Natural killer cell (primary cell): ENCODE results near the gene CHCHD4. TPM values are rescaled to one million over a fixed set of nuclear protein-coding genes. Genes with fewer than 3 reads are reported as not detected.

Source experiments
- ATAC-seq, 3 donors: fragments of 150-1000 bp in 2 of 3; fragments of 200-7000 bp in 1 of 3; cut with Tn5 transposase; 1 replicate in 1 of 3; 2 replicates in 2 of 3; pipeline ENCODE4 v1.10.0; 2021; ENCODE audit warnings: mild to moderate bottlenecking in 2 of 3, moderate library complexity in 2 of 3
- DNase-seq, 2 donors: peaks; one replicate each; pipeline versions ENCODE4 v3.0.0 to v3.0.0-alpha.2; 2013 to 2021; ENCODE audit warnings: mixed read lengths in 1 of 2
- H3K27ac ChIP-seq: one replicate; pipeline ENCODE4 v1.5.1; 2013; ENCODE audit warnings: mild to moderate bottlenecking, low read length
- H3K27me3 ChIP-seq: one replicate; pipeline ENCODE4 v1.6.1; 2013; ENCODE audit warnings: low read length; ENCODE audit not compliant: control insufficient read depth, insufficient read depth
- H3K36me3 ChIP-seq: one replicate; pipeline ENCODE4 v1.6.1; 2013; ENCODE audit warnings: low read length; ENCODE audit not compliant: control insufficient read depth, insufficient read depth
- H3K4me1 ChIP-seq: one replicate; pipeline ENCODE4 v1.6.1; 2013; ENCODE audit warnings: low read length; ENCODE audit not compliant: control insufficient read depth, insufficient read depth
- H3K4me3 ChIP-seq: one replicate; pipeline ENCODE4 v1.5.1; 2013; ENCODE audit warnings: low read length
- H3K9me3 ChIP-seq: one replicate; pipeline ENCODE4 v1.6.1; 2013; ENCODE audit warnings: low read length; ENCODE audit not compliant: control insufficient read depth, insufficient read depth
- H3K27ac Mint-ChIP-seq, 2 donors: one replicate each; pipeline ENCODE4 v1.8.0; 2022; ENCODE audit warnings: mild to moderate bottlenecking in 2 of 2, mixed read lengths in 2 of 2, moderate library complexity in 1 of 2
- H3K27me3 Mint-ChIP-seq, 2 donors: one replicate each; pipeline ENCODE4 v1.8.0; 2022; ENCODE audit warnings: low read depth in 2 of 2, mixed read lengths in 2 of 2
- H3K36me3 Mint-ChIP-seq: one replicate; pipeline ENCODE4 v1.8.0; 2022; ENCODE audit warnings: mixed read lengths
- H3K4me1 Mint-ChIP-seq, 2 donors: one replicate each; pipeline ENCODE4 v1.8.0; 2022; ENCODE audit warnings: mixed read lengths in 2 of 2
- H3K4me3 Mint-ChIP-seq: one replicate; pipeline ENCODE4 v1.8.0; 2022; ENCODE audit warnings: mild to moderate bottlenecking, moderate library complexity, mixed read lengths
- H3K9me3 Mint-ChIP-seq, 2 donors: one replicate each; pipeline ENCODE4 v1.8.0; 2022; ENCODE audit warnings: mixed read lengths in 2 of 2
- CTCF ChIP-seq: fragments of 200-600 bp; IDR thresholded peaks from one replicate; pipeline ENCODE4 v1.8.0; 2022; ENCODE audit warnings: antibody characterized with exemption
- WGBS: methylation state at CpG from one replicate; pipeline ENCODE4 v1.1.7; 2013; ENCODE audit warnings: missing lambda C conversion rate; ENCODE audit not compliant: insufficient coverage; 5-methylcytosine and 5-hydroxymethylcytosine counted together
- intact Hi-C: fragments of 100-400 bp; cut with micrococcal nuclease; formaldehyde crosslinking; loops from one replicate; pipeline ENCODE4 v1.14.2; 2022
- total RNA-seq, 4 donors: library from RNA; stranded (reverse); fragments of 120-200 nt in 1 of 4; gene quantifications; one replicate each; pipeline versions ENCODE4 v1.2.3 to v1.2.4, GENCODE V29; 2013 to 2022

The CHCHD4 gene
- total RNA-seq, 3 donors from 2014 or later (not counting 1 experiment from before 2014, with no cell fraction given): 2.1 to 4.3 (median 3.4) TPM

GRCh38 chr3:14154276-14154675 lies 29.6 kb upstream of the CHCHD4 start:
- Histone ChIP-seq H3K36me3 (peaks cover 50% of the 10 kb centered on the region), H3K4me3 (no peak overlapping the region), H3K9me3 (no peaks in the 10 kb centered on the region), H3K4me1 (no peaks in the 10 kb centered on the region), H3K27me3 (no peaks in the 10 kb centered on the region), H3K27ac (no peak overlapping the region)
- H3K27ac Mint-ChIP-seq: no peak overlapping the region
- TF ChIP-seq CTCF: no peak
- no peaks in the 10 kb centered on the region for H3K9me3 Mint-ChIP-seq
- peaks cover 6 to 7% of the 10 kb centered on the region in 2 donors for H3K4me1 Mint-ChIP-seq
- H3K36me3 Mint-ChIP-seq: peaks cover 23% of the 10 kb centered on the region
- DNase-seq (no peak), ATAC-seq (no peak)
- H3K4me3 Mint-ChIP-seq: no peak overlapping the region
- WGBS: 100% methylated on average over 5 of the region's 5 CpGs
- intact Hi-C loops: no loop called here
- no peaks in the 10 kb centered on the region for H3K27me3 Mint-ChIP-seq

GRCh38 chr3:14153663-14154062 lies 29.0 kb upstream of the CHCHD4 start:
- ATAC-seq: no peak
- peak overlapping the region in 1 of 2 donors; percentile 17 for H3K27ac Mint-ChIP-seq
- H3K27ac ChIP-seq: no peak overlapping the region
- H3K27me3 Mint-ChIP-seq: no peaks in the 10 kb centered on the region
- H3K36me3 ChIP-seq: peaks cover 46% of the 10 kb centered on the region
- DNase-seq: no peak
- H3K9me3 Mint-ChIP-seq: no peaks in the 10 kb centered on the region
- H3K27me3 ChIP-seq: no peaks in the 10 kb centered on the region
- WGBS: 96% methylated on average over 6 of the region's 6 CpGs
- no peaks in the 10 kb centered on the region for H3K9me3 ChIP-seq
- H3K4me1 ChIP-seq: no peaks in the 10 kb centered on the region
- intact Hi-C loops: no loop called here
- H3K4me1 Mint-ChIP-seq: peaks cover 4 to 7% of the 10 kb centered on the region in 2 donors
- no peak overlapping the region for H3K4me3 ChIP-seq
- TF ChIP-seq CTCF: no peak
- peaks cover 17% of the 10 kb centered on the region for H3K36me3 Mint-ChIP-seq
- no peak overlapping the region for H3K4me3 Mint-ChIP-seq

DNA sequence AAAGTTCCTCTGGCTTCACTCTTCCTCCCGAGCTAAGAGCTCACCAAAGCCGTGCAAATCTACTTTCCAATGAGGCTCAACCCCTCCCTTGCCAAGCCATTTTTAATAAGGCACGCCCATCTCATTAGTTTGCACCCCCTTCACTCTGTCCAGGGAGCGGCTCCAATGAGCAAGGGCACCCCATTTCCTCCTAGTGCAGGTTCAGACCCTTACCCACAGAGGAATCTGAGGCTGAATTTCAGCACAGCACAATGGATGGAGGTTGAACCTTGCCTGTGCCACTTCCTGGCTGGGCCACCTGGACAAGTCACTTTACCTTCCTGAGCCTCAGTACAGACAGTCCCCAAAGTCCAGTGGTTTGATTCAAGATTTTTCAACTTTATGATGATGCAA lies 28.3 kb upstream of the CHCHD4 start:
- no peak overlapping the region for H3K4me3 ChIP-seq
- H3K4me1 ChIP-seq: no peaks in the 10 kb centered on the region
- no peaks in the 10 kb centered on the region for H3K9me3 ChIP-seq
- DNase-seq (no peak), ATAC-seq (no peak)
- no peaks in the 10 kb centered on the region for H3K27me3 ChIP-seq
- Mint-ChIP-seq H3K27ac (peak overlapping the region in 1 of 2 donors; percentile 27), H3K9me3 (no peaks in the 10 kb centered on the region), H3K36me3 (peaks cover 10% of the 10 kb centered on the region), H3K4me1 (peaks cover 0 to 7% of the 10 kb centered on the region in 2 donors), H3K27me3 (no peaks in the 10 kb centered on the region), H3K4me3 (no peak overlapping the region)
- no peak overlapping the region for H3K27ac ChIP-seq
- TF ChIP-seq CTCF: no peak
- WGBS: 96% methylated on average over 4 of the region's 4 CpGs
- H3K36me3 ChIP-seq: peaks cover 46% of the 10 kb centered on the region
- intact Hi-C loops: no loop called here
